ENCODE data around the gene IL7R. TPM values are rescaled to one million over a fixed set of nuclear protein-coding genes. Genes with fewer than 3 reads are reported as not detected.

The IL7R gene
- total and polyA plus RNA-seq, 2 donors, result 1.5 to 6.7 TPM

DNA sequence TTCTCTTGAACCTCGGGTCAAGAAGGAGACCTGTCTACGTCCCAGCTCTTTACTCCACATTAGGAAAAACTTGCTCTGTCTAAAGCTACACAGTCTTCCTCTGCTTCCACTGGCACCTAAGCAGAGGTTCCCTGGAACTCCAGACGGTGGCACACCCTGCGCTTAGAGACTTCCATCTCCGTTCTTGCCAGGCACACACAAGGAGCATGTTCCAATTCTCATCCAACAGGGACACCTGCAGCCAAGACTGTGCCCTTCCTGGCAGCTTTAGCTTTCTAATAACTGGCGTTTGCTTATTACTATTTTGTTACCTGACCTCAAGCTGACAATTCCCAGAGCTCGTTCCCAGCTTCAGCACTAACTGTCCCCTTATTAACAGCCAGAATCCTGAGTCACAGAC, 65.8 kb downstream of the IL7R start:
- Histone ChIP-seq H3K4me3 (ENCODE audit: low read depth, low read length) (no peak overlapping the region), H3K4me1 (ENCODE audit: insufficient read depth) (no peaks in the 10 kb centered on the region), H3K27ac (ENCODE audit: low read depth) (no peak overlapping the region), H3K36me3 (ENCODE audit: insufficient read depth) (no peaks in the 10 kb centered on the region)
- WGBS, result 74% methylated on average over 7 of the region's 7 CpGs
- DNase-seq (ENCODE audit: extremely low spot score), result no peak

- Histone ChIP-seq H3K36me3 (ENCODE audit: insufficient read depth) (no peaks in the 10 kb centered on the region), H3K27ac (ENCODE audit: low read depth) (no peak overlapping the region), H3K4me3 (ENCODE audit: low read depth, low read length) (no peak overlapping the region), H3K4me1 (ENCODE audit: insufficient read depth) (no peaks in the 10 kb centered on the region)
- DNase-seq (ENCODE audit: extremely low spot score), result no peak
- WGBS, result 50% methylated on average over 10 of the region's 10 CpGs
Measured at GRCh38 chr5:35924122-35924949, 67.6 kb downstream of the IL7R start.

DNA sequence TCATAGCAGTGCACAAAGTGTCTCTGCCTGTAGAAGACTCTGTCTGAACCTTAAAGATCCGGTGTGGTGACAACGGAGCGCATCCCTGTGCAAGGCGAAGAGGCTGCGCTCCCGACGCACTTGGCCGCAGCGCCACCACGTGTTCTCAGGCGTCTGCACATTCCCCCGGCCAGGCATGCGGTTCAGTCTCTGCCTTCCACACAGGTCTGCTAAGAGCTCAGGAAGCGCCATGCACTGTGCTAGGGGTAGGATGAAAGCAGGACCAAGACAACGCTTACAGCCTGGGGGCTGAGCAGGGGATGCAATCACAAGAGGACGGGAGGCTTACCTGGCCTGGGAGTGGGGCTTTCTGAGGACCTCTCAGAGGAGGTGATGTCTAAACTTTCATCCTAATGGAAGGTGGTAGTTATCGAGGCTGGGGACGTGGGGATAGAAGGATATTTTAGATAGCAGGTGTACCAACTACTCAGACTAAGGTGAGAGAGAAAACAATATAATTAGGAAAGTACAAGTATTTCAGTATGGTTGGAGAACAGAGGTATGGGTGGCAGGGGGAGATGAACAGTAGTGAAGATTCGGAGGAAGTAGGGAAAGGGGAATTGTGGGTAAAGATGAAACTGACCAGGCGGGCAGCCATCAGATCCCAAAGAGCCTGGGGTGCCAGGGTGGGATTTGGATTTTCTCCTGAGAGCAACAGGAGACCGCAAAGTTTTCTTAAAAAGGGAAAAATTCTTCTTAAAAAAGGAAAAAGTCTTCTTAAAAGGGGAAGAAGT, 68.4 kb downstream of the IL7R start:
- DNase-seq (ENCODE audit: extremely low spot score), result no peak
- no peak overlapping the region for H3K27ac ChIP-seq (ENCODE audit: low read depth)
- H3K4me1 ChIP-seq (ENCODE audit: insufficient read depth), result no peaks in the 10 kb centered on the region
- no peak overlapping the region for H3K4me3 ChIP-seq (ENCODE audit: low read depth, low read length)
- 14% methylated on average over 21 of the region's 21 CpGs for WGBS
- H3K36me3 ChIP-seq (ENCODE audit: insufficient read depth), result no peaks in the 10 kb centered on the region

GRCh38 chr5:35926389-35927051, 69.8 kb downstream of the IL7R start:
- WGBS, result 38% methylated on average over 13 of the region's 13 CpGs

More at GRCh38 chr5:35926389-35927051, 69.8 kb downstream of the IL7R start:
- no peak overlapping the region for H3K27ac ChIP-seq (ENCODE audit: low read depth)
- H3K4me1 ChIP-seq (ENCODE audit: insufficient read depth), result no peaks in the 10 kb centered on the region
- H3K4me3 ChIP-seq (ENCODE audit: low read depth, low read length), result no peak overlapping the region
- no peak for DNase-seq (ENCODE audit: extremely low spot score)
- no peaks in the 10 kb centered on the region for H3K36me3 ChIP-seq (ENCODE audit: insufficient read depth)

Small RNA genes lying within 50 kb of the gene (small RNA-seq; reads per million reads assigned to genes)
- gene AC112204.1, result not detected

Other genes with a start within 250 kb of the IL7R start
- 30.0 TPM for gene SPEF2, start 239.0 kb upstream of the IL7R start, total RNA-seq
- gene SPEF2, start 239.0 kb upstream of the IL7R start, polyA plus RNA-seq, result 3.7 TPM
- gene CAPSL, start 81.7 kb downstream of the IL7R start, total RNA-seq, result not detected
- not detected for gene CAPSL, start 81.7 kb downstream of the IL7R start, polyA plus RNA-seq
- 0.16 TPM for gene UGT3A1, start 134.5 kb downstream of the IL7R start, total RNA-seq
- gene UGT3A1, start 134.5 kb downstream of the IL7R start, polyA plus RNA-seq, result 0.03 TPM
- 0.58 TPM for gene UGT3A2, start 210.0 kb downstream of the IL7R start, total RNA-seq
- 0.14 TPM for gene UGT3A2, start 210.0 kb downstream of the IL7R start, polyA plus RNA-seq

Measured in urinary bladder (tissue), 4 donors.